OCI-M1 (cell line): ENCODE data around the gene DNAJC13.

Source experiments
- DNase-seq: peaks from one replicate; lab custom pipeline; 2025; lab: John Stamatoyannopoulos, UW

DNAJC13 gene

DNA sequence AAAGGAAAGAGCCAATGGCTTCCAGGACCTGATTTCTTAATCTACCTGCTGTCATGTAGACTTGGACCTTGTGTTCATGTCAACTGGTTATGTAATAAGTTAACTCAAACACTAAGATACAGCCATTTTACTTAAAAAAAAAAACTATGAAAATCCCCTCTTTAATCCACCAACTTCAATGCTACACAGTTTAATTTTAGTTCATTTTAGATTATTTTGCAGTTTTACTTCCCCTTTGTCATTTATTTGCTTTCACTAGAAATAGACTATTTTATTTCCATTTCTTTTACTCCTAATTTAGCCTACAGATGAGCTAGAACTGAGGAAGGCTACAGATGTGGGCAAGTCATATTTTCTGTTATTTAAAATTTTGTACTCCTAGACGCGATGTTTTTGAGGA lies 10.7 kb upstream of the DNAJC13 start:
- DNase-seq, result no peak

DNA sequence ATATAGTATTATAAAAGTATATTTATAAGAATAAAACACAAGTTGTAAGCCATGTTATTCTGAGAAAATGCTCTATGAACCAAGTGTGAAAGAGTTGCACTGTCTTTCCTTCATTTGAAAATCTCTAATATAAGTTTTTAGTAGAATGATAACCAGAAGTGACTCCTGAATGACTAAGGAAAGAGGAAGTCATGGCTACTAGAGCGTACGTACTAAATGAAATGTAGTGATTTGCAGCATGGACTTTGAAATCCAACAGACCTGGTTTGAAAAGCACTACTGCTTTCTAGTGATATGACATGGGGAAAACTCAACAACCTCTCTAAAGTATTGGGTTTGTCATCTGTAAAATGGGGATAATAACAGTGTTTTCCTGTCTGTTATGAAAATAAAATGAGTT lies 10.3 kb upstream of the DNAJC13 start:
- DNase-seq, result peak; percentile 18

DNA sequence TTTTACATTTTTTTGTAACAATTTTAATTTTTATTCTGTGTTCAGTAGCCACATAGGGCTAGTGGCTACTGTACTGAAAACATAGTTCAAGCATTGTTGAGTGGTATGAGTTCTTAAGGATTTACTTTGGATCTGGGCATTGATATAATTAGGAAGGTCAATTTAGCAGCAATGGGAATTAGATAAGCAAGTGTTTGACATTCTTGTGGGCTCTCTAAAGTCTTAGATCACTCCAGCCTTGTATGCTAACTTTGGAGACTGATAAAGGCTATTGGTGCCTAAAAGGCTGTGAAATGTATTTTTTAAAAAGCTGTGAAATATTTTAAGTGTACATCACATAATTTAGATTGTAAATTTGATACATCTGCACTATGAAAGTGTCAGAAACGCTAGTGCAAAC lies 2.5 kb upstream of the DNAJC13 start:
- DNase-seq, result no peak

DNA sequence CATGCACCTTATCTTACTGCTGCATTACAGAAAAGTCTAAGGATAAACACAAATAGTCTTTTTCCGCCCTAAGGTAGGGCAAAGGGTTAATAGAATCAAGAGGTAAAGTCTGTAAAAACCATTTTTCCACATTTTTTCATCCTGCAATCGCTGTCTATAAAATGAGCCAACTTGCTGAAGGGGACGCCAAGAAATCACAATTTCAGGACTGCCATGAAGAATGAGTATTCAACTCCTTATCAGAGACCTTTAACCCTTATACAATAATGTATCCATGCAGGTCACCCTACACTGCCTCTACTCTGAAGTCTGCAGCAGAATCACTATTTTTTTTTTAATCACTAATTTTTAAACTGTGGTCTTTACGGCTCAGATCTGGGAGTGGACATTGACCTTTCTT lies 1.1 kb upstream of the DNAJC13 start:
- no peak for DNase-seq

DNA sequence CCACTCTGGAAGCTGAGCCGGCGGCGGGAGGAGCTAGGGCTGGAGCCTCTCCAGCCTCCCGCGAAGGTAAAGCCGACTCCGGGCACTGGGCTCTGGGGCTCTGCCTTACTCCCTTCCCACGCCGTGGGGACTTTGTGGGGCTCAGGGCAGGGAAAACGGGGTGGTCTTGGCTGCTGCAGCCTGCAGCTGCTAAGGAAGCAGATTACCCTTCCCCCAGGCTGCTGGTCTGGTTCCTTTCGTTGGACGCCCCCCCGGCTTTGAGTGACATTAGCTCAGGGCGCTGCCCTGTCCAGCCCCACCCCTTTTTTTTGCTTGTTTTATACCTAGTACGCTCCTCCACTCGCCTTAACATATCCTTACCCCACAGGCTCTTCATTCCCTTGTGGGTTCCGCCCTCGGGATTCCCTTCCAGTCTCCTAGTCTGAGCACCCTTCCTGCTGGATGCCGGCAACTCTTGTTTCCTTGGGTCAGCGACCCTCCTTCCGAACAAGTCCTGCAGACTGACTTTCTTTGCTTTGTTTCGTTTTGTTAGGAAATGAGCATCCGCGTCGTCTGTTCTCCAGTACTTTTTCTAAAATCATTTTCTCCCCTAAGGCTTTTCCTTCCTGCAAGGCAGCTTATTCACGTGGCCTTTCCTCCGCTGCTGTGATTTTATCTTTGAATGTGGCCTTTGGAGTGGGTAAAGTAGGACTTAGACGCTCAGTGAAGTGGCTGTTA lies 551 bp downstream of the DNAJC13 start:
- DNase-seq, result peak; percentile 85

DNA sequence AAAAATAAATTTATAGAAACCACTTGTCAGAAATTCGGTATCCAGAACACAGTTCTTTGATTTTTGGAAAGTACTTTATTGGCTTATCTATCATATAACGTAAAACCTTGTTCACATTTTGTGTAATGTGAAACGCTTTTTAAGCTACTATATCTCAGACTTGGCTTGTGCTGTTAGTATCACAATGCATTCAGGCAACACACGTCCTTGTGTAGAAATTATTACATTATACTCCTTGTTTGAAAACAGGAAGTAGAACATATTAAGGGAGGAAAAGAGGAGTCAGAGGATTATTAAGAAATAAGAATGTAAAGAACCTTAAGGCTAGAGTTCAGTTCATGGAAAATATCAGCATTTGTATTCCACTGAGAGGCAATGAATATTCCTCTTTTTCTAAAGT lies 1.6 kb downstream of the DNAJC13 start:
- DNase-seq, result peak; percentile 54

DNA sequence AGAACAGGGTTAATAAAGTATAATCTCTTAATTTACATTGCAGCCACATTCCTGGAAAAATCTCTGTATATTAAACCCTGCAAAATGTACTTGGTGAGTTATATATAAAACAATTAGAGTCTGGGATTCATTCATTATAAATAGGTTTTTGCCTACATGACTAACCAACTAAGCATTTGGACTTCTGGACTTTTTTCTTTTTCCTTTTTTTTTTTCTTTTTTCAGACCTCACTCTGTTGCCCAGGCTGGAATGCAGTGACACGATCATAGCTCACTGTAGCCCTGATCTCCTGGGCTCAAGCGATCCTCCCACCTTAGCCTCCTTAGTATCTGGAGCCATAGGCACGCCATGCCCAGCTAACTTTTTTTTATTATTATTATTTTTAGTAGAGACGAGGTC lies 4.5 kb downstream of the DNAJC13 start:
- DNase-seq, result no peak

DNA sequence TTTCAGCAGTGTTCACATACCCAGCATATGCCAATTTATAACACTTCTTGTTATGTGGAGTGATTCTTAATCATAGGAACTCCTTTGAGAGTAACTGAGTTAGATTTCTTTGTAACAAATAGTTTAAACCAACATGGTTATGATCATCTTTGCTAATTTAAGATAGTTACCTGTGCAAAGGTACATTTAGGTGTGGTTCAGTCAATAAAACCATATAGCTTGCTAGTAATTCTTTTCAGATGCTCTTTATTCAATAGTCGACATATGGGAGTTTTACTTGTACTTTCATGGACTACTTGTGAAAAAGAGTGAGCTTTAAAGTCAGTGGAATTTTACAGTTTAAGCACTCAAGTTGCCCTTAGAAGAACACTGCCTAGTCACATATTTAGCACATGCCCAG lies 5.2 kb downstream of the DNAJC13 start:
- DNase-seq, result no peak

DNA sequence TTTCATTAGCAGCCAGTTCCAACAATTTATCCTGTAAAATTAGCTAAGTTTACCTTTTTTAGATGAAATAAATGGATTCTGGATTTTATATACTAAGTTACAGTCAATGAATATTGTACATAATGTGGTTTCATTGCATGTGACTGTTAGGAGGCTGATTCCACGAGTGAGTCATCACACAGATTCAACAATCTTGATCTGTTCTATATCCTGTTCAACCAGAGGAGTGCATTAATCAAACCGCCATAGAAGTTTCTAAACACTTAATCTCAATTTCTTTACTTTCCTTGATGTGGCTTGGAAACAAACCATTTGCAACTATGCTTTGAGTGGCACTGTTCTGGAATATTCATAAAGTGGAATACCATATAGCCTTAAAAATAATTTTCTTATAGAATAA lies 15.3 kb downstream of the DNAJC13 start:
- peak; percentile 82 for DNase-seq

DNA sequence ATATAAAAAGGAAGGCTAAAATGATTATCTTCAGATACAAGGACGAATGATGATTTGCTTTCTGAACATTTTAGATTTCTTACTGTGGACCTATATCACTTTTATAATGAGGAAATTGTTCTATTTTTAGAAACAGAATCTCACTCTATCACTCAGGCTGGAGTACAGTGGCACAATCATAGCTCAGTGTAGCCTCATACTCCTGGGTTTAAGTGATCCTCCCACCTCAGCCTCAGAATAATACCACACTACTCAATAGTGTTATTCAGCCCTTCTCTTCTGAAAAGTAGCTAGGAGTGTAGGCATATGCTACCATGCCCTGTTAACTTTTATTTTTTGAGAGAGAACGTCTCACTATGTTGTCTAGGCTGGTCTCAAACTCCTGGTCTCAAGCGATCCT lies 15.8 kb downstream of the DNAJC13 start:
- DNase-seq, result peak; percentile 49

DNA sequence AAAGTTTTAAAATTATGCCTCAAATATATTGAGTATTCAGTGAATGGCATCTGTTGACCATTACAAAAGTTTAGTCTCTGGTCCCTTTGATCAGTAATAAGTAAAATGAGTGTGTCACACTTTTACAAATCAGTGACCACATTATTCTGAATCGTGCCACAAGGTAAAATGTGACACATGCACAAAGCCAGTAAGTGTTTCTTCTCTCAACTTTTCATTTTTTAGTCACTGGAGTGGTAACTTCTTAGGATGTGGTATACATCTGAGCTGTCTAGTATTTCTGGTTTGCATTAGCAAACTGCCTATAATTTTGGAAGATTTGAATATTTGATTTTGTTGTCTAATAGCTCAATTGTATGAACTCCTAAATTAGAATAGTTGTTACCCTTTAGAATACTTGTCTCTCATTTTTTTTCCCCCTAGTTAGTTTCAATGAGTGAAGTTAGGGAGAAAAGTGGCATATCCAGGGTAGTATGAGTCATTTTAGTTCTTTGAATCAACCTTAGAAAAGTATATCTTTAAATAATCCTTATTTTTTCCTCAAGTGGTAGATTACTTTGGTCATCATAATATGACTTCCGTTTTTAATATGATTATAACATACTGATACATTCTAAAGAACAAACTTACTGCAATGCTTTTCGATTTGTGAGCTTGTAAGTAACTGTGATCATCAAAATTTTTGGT lies 18.1 kb downstream of the DNAJC13 start:
- no peak for DNase-seq

DNA sequence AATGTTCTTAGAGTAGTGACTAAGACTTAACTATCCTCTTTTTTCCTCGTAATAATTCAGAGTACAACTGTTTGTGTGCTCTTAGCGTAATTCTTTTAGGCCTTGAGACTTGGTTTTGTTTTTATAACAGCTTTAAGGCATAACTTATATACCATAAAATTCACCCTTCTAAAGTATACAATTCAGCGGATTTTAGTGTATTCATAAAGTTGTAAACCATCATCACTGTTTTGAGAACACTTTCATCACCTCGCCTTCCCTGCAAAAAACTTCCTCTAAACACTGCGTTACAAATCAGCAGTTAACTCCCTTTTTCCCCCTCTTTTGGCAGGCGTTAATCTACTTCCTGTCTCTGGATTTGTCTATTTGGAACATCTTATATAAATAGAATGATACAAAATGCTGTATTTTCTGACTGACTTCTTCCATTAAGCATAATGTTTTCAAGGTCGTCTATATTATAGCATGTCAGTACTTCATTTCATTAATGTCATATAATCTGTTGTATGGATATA lies 18.7 kb downstream of the DNAJC13 start:
- DNase-seq, result peak; percentile 15

DNA sequence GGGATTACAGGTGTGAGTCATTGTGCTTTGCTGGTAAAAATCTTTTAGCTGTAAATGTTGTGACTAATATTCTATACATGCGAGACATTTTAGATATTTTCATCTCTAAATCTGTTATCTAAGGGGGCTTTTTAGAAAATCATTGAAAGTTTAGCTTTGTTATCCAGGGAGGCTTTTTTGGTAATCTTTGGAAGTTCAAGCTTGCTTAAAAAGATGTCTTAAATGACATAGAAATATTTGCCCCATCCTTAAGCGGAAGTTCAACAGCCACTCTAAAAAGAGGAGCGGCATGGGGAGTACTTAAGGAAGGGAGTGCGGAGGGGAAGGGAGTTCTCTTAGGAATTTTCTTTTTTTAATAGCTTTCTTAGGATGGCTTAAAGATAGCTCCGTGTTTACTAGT lies 26.1 kb downstream of the DNAJC13 start:
- no peak for DNase-seq

DNA sequence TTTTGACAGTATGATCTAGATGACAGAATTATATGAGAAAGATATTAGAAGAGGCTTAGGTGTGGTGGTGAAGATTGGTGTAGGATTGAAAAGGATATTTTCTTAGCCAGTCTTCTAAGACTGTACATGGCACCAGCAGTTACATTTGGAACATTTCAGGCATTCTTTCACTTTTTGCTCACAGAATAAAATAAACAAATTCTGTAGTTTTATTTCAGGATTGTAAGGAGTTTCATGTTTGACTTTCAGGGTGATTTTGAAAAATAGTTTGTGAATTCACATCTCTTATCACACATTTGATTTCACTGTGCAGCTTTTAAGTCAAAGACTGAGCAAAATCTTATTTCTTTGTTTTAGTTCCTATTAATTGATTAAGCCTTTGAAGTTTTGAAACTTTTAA lies 27.1 kb downstream of the DNAJC13 start:
- no peak for DNase-seq

DNA sequence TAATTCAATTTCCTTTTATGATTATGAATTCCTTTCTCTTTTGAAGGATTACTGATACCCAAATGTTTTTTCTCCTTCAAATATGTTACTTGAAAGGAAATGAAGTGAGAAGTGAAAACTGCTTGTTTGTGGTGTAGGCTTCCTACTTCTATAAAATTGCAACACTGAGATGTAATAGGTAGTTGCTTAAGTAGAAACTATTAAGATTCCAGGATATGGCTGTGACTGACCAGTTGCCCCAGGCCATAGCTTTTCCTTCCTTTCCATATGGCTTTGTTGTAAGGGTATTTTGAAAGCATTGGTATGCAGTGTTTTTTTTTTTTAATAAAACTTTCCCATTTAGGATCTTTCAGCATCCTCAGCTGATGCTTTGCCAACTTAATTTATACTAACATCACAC lies 28.5 kb downstream of the DNAJC13 start:
- peak; percentile 16 for DNase-seq

DNA sequence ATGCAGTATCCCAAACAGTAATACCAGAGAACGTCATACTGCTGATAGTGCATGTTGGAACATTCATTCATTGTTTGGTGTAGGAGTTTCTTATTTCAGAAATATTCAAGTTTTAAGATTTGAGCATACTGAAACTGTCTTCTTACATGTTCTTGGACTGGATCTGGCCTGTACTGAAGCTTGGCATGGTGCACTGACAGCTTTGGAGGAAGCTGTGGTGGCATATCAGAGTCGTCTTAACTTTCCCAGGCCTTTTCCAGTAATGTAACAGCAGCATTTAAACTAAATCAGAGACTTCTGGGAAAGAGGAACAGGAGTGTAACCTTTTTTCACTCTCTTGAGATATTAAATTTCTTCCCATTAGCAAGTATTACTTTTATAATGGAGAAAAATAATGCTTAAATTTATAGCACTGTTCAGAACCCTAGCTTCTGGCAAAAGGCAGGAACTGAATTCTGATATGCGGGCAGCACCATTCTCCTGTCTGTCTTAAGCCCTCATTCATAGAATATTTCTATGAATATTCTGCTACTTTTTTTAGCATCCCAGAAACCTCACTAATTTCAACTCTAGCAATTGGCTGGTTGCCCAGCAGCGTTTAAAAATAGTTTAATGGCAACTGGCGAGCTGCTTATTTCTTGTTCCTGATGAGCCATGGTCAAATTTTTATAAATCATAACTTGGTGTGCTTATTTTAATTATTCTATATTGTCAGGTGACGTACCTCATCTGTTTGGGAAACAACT lies 31.1 kb downstream of the DNAJC13 start:
- DNase-seq, result peak; percentile 26

DNA sequence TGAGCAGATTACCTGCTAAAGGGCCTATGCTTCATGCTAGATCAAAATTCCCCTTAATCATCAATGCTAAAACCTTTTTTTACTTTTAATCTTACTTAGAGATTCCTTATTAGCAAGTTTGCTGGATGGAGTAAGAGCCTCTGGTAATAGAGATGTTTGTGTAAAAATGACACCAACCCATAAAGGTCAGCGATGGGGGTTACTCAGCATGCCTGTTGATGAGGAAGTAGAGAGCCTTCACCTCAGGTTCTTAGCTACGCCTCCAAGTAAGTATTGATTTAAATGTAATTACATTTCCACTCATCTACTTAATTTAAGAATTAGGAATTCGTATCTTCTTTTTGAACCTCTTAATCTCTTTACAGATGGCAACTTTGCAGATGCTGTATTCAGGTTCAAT lies 38.8 kb downstream of the DNAJC13 start:
- no peak for DNase-seq

DNA sequence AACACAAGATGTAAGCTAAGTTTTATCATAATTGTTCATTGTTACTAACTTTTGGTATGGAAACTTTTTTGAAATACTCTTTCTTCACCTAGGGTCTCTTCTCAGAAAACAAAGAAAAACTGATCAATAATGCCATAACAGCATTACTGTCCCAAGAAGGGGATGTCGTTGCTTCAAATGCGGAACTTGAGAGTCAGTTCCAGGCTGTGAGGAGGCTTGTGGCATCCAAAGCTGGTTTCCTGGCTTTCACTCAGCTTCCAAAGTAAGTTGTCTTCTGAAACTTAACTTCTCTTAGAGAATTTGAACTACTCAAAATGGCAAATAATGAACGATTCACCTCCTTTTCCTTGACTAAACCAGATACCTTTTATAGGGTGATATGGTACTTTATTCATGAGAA lies 39.3 kb downstream of the DNAJC13 start:
- no peak for DNase-seq

DNA sequence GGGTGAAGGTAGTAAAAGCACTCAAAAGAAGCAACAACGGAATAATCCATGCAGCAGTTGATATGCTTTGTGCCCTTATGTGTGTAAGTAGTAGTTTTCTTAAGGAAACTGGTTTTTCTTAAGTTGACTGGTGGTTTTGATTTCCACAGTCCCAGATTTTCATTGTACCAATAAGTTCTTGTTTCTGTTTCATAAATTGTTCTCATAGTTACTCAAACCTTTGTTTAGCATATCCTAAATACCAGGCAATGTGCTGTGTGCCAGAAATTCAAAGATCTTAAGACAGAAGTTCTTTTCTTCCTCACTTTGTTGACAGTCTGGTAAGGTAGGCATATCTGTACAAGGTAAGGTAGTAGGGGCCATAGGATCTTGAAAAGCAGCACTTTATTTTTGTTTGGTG lies 40.0 kb downstream of the DNAJC13 start:
- DNase-seq, result no peak

DNA sequence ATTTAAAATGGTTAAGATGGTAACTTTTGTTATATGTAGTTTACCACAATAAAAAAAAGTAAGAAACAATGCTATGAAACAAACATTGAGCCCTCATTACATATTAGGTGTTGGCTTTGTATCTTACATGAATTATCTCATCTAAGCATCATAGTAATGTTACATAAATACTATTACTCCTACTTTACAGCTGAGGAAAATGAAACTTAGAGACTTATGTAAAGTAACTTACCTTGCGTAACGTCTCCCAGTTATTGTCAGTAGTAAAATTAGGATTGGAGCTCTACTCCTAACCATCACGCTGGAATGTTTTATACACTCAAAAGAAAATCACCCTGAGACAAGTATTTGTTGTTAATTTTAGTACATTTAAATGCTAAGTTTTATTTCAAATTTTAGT lies 42.2 kb downstream of the DNAJC13 start:
- DNase-seq, result no peak

DNA sequence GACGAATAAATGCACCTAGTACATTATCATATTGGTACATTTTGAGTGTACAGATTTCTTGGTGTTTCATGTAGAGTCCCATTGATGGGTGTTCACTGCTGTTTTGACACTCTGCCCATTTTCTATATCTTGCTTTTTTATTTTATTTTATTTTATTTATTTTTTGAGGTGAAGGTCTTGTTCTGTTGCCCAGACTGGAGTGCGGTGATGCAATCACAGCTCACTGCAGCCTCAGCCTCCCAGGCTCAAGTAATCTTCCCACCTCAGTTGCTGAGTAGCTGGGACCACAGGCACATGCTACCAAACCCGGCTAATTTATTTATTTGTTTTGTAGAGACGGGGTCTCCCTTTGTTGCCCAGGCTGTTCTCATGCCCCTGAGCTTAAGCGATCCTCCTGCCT lies 44.2 kb downstream of the DNAJC13 start:
- DNase-seq, result no peak

DNA sequence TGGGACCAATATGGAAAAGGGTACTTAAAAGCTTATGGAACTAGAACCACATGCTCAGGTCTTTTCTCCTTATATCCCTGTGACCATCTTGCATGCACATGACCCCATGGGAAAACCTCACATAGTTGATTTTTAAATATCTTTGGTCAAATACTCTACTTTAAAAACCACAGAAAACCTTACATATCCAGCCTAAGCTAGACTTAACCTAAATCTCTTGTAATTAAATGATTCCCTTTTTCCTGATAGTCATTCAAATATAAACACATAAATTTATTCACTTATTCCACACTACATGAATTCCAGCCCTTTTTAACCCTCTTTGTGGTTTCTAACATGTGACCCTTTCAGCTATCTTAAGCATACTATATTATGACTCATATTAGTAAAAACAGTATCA lies 46.8 kb downstream of the DNAJC13 start:
- DNase-seq, result peak; percentile 27

DNA sequence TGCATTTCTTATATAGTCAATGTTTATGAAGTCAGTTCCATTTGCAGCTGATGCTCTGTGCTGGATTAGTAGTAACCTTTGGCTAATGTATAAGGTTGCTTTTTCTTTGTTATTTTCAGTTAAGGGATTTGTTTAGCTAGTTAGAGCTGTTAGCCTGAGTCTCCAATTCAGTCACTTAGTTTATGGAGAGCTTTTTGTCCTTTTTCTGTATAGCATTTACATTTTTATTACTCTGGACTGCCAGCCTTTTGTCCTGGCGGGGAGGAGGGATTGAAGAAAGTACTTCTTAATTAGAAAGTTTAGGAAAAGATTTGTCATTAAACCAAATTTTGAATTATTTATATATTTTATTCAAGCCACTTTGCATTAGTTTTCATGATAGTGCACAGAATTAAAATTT lies 52.0 kb downstream of the DNAJC13 start:
- no peak for DNase-seq
